Endothelial cell (in vitro differentiated cells): ENCODE data around the gene ADGRG6. TPM values are rescaled to one million over a fixed set of nuclear protein-coding genes. Genes with fewer than 3 reads are reported as not detected.
"Not testable (repeated sequence)": the region's sequence is repeated elsewhere in the genome, so short reads cannot be mapped to it uniquely, and the experiment has no call there.

Experiments
- DNase-seq: peaks from one replicate; pipeline ENCODE4 v3.0.0; 2021; ENCODE audit warnings: low spot score
- H3K27ac Mint-ChIP-seq: one replicate; pipeline ENCODE4 v1.8.0; 2021; ENCODE audit warnings: mixed read lengths, inconsistent platforms; ENCODE audit not compliant: unreplicated experiment
- H3K27me3 Mint-ChIP-seq: one replicate; pipeline ENCODE4 v1.8.0; 2021; ENCODE audit warnings: mild to moderate bottlenecking, moderate library complexity, mixed read lengths, inconsistent platforms; ENCODE audit not compliant: unreplicated experiment
- H3K36me3 Mint-ChIP-seq: one replicate; pipeline ENCODE4 v1.8.0; 2021; ENCODE audit warnings: mild to moderate bottlenecking, low read depth, mixed read lengths, inconsistent platforms; ENCODE audit not compliant: unreplicated experiment
- H3K4me1 Mint-ChIP-seq: one replicate; pipeline ENCODE4 v1.8.0; 2021; ENCODE audit warnings: mild to moderate bottlenecking, mixed read lengths, inconsistent platforms; ENCODE audit not compliant: unreplicated experiment
- H3K4me3 Mint-ChIP-seq: one replicate; pipeline ENCODE4 v1.8.0; 2021; ENCODE audit warnings: mild to moderate bottlenecking, mixed read lengths, inconsistent platforms; ENCODE audit not compliant: unreplicated experiment
- H3K9me3 Mint-ChIP-seq: one replicate; pipeline ENCODE4 v1.8.0; 2021; ENCODE audit warnings: mixed read lengths, inconsistent platforms; ENCODE audit not compliant: unreplicated experiment
- CTCF ChIP-seq: fragments of 200-600 bp; sonication (generic); IDR thresholded peaks from one replicate; pipeline ENCODE4 v1.5.0; 2021; ENCODE audit warnings: antibody characterized with exemption; ENCODE audit not compliant: unreplicated experiment
- total RNA-seq: library from RNA; stranded (reverse); fragmentation: NEBNext Ultra II Directional; extraction: Animal tissue kit (Norgen Biotek cat#: 25700); gene quantifications from one replicate; pipeline ENCODE4 v1.2.1, GENCODE V29; 2021; ENCODE audit not compliant: unreplicated experiment

ADGRG6 gene
- total RNA-seq, 1 donor from 2014 or later, result 8.8 TPM

GRCh38 chr6:142421285-142422117, 119.7 kb downstream of the ADGRG6 start:
- H3K9me3 Mint-ChIP-seq, result no peaks in the 10 kb centered on the region
- H3K4me3 Mint-ChIP-seq, result no peak overlapping the region
- peaks cover 5% of the 10 kb centered on the region for H3K27me3 Mint-ChIP-seq
- H3K36me3 Mint-ChIP-seq, result peaks cover 6% of the 10 kb centered on the region
- H3K4me1 Mint-ChIP-seq, result no peaks in the 10 kb centered on the region
- no peak overlapping the region for H3K27ac Mint-ChIP-seq
- TF ChIP-seq CTCF, result no peak
- DNase-seq, result no peak

- not testable (repeated sequence) for H3K36me3 Mint-ChIP-seq, H3K4me1 Mint-ChIP-seq, H3K4me3 Mint-ChIP-seq, H3K9me3 Mint-ChIP-seq, H3K27ac Mint-ChIP-seq, H3K27me3 Mint-ChIP-seq, DNase-seq
These were observed 124.8 kb downstream of the ADGRG6 start for GRCh38 chr6:142426444-142427132.

- not testable (repeated sequence) for H3K36me3 Mint-ChIP-seq
These were observed 126.7 kb downstream of the ADGRG6 start for GRCh38 chr6:142428468-142428867.

GRCh38 chr6:142429195-142429594, 127.4 kb downstream of the ADGRG6 start:
- no peak for DNase-seq
- Mint-ChIP-seq H3K36me3 (peaks cover 6% of the 10 kb centered on the region), H3K9me3 (no peaks in the 10 kb centered on the region), H3K4me1 (peaks cover 2% of the 10 kb centered on the region), H3K27me3 (peaks cover 4% of the 10 kb centered on the region), H3K4me3 (no peak overlapping the region), H3K27ac (no peak overlapping the region)
- no peak for TF ChIP-seq CTCF

More at GRCh38 chr6:142428468-142428867, 126.7 kb downstream of the ADGRG6 start:
- H3K27ac Mint-ChIP-seq, H3K4me3 Mint-ChIP-seq, H3K27me3 Mint-ChIP-seq, DNase-seq, H3K4me1 Mint-ChIP-seq, H3K9me3 Mint-ChIP-seq: not testable (repeated sequence)

- H3K4me1 Mint-ChIP-seq, result peaks cover under 1% of the 10 kb centered on the region
- H3K9me3 Mint-ChIP-seq, result no peaks in the 10 kb centered on the region
- TF ChIP-seq CTCF, result no peak
- DNase-seq, result no peak
- H3K27ac Mint-ChIP-seq, result no peak overlapping the region
- H3K27me3 Mint-ChIP-seq, result no peaks in the 10 kb centered on the region
- no peak overlapping the region for H3K4me3 Mint-ChIP-seq
- no peaks in the 10 kb centered on the region for H3K36me3 Mint-ChIP-seq
These were observed 131.6 kb downstream of the ADGRG6 start for GRCh38 chr6:142433419-142433818.

- H3K36me3 Mint-ChIP-seq, result no peaks in the 10 kb centered on the region
- H3K27me3 Mint-ChIP-seq, result no peaks in the 10 kb centered on the region
- no peak for TF ChIP-seq CTCF
- H3K27ac Mint-ChIP-seq, result no peak overlapping the region
- H3K4me1 Mint-ChIP-seq, result no peaks in the 10 kb centered on the region
- H3K9me3 Mint-ChIP-seq, result no peaks in the 10 kb centered on the region
- no peak for DNase-seq
- H3K4me3 Mint-ChIP-seq, result no peak overlapping the region
These were observed 137.1 kb downstream of the ADGRG6 start for GRCh38 chr6:142438898-142439297.
